Measurements from ENCODE around the gene FTO.

DNA sequence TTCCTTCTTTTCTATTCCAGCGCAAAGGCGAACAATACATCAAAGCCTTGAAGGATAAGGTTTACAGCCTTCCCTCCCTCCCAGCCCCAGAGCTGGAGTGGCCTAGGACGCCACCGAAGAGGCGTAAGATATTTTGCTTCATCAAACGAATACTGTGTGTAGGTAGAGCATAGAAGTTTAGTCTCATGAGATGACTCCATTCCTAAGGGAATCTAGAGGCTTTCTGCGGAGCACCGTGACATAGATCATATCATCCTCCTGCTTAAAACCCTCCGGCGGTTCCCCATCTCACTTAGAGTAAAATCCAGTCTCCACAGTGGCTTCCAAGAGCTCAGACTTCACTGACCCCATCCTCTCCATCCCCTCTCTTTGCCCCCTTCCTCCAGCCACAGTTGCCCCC lies 390.7 kb downstream of the FTO start:
- TF ChIP-seq POLR2AphosphoS5 (IDR thresholded peaks at IDR 0.05; ENCODE audit: insufficient read depth in 1 of 2, low read depth in 1 of 2): no peak
- TF ChIP-seq, protein P1, sequence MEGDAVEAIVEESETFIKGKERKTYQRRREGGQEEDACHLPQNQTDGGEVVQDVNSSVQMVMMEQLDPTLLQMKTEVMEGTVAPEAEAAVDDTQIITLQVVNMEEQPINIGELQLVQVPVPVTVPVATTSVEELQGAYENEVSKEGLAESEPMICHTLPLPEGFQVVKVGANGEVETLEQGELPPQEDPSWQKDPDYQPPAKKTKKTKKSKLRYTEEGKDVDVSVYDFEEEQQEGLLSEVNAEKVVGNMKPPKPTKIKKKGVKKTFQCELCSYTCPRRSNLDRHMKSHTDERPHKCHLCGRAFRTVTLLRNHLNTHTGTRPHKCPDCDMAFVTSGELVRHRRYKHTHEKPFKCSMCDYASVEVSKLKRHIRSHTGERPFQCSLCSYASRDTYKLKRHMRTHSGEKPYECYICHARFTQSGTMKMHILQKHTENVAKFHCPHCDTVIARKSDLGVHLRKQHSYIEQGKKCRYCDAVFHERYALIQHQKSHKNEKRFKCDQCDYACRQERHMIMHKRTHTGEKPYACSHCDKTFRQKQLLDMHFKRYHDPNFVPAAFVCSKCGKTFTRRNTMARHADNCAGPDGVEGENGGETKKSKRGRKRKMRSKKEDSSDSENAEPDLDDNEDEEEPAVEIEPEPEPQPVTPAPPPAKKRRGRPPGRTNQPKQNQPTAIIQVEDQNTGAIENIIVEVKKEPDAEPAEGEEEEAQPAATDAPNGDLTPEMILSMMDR (IDR thresholded peaks at IDR 0.05): no peak
